Fibroblast of the aortic adventitia (primary cell): ENCODE results near the gene CSMD2. TPM values are rescaled to one million over a fixed set of nuclear protein-coding genes. Genes with fewer than 3 reads are reported as not detected.

Experiments used
- DNase-seq: peaks from one replicate; pipeline ENCODE4 v3.0.0-alpha.2; 2010; ENCODE audit warnings: low read depth
- H3K4me3 ChIP-seq: 2 replicates; pipeline ENCODE4 v1.5.1; 2011; ENCODE audit warnings: low read depth, mild to moderate bottlenecking, control low read depth, low read length, moderate library complexity
- CTCF ChIP-seq: IDR thresholded peaks from 2 replicates; pipeline ENCODE4 v1.5.1; 2011; ENCODE audit warnings: mild to moderate bottlenecking, low read length, control low read depth, inconsistent platforms; ENCODE audit not compliant: insufficient read depth
- total RNA-seq: library from RNA; depleted of rRNA; stranded (reverse); fragments of >200 nt; gene quantifications from 2 replicates; pipeline ENCODE4 v1.2.3, GENCODE V29; 2012; ENCODE audit warnings: low replicate concordance

CSMD2 gene
- total RNA-seq, 1 donor, result 6.6 TPM

- no peak for TF ChIP-seq CTCF
- no peak overlapping the region for H3K4me3 ChIP-seq
- DNase-seq, result no peak
Measured at GRCh38 chr1:34057347-34058130, 107.5 kb downstream of the CSMD2 start.

GRCh38 chr1:34055818-34056217 lies 109.2 kb downstream of the CSMD2 start:
- DNase-seq, result no peak
- H3K4me3 ChIP-seq, result no peak overlapping the region
- TF ChIP-seq CTCF, result no peak

- DNase-seq, result no peak
- no peak for TF ChIP-seq CTCF
- H3K4me3 ChIP-seq, result no peak overlapping the region
Measured at GRCh38 chr1:34054920-34055319, 110.1 kb downstream of the CSMD2 start.

- H3K4me3 ChIP-seq, result no peak overlapping the region
- TF ChIP-seq CTCF, result no peak
- DNase-seq, result no peak
Measured at GRCh38 chr1:34053660-34054059, 111.4 kb downstream of the CSMD2 start.

- H3K4me3 ChIP-seq, result no peak overlapping the region
- TF ChIP-seq CTCF, result no peak
Measured at GRCh38 chr1:34052565-34052964, 112.5 kb downstream of the CSMD2 start.

GRCh38 chr1:34050709-34051485 lies 114.1 kb downstream of the CSMD2 start:
- TF ChIP-seq CTCF, result no peak

More at GRCh38 chr1:34052565-34052964, 112.5 kb downstream of the CSMD2 start:
- no peak for DNase-seq

More at GRCh38 chr1:34050709-34051485, 114.1 kb downstream of the CSMD2 start:
- DNase-seq, result no peak
- H3K4me3 ChIP-seq, result no peak overlapping the region
